CD4-positive, alpha-beta T cell treated with Interleukin-15 for 1 hour (primary cell): Measurements from ENCODE around the gene CYP21A2.
A peak's percentile ranks its signal among the peaks of the same experiment; 100 is the strongest.

Experiments
- DNase-seq: peaks from one replicate; pipeline ENCODE4 v3.0.0-alpha.2; 2020

The CYP21A2 gene

GRCh38 chr6:32084780-32085179 is 46.6 kb downstream of the CYP21A2 start:
- DNase-seq, result no peak

- no peak for DNase-seq
Observed at GRCh38 chr6:32085759-32086459, 47.7 kb downstream of the CYP21A2 start.

GRCh38 chr6:32086661-32087573 is 48.7 kb downstream of the CYP21A2 start:
- DNase-seq, result no peak

- DNase-seq, result peak; percentile 72
Observed at GRCh38 chr6:32087574-32088486, 49.6 kb downstream of the CYP21A2 start.

GRCh38 chr6:32088487-32089049 is 50.4 kb downstream of the CYP21A2 start:
- DNase-seq, result no peak

- DNase-seq, result no peak
Observed at GRCh38 chr6:32089082-32089828, 51.0 kb downstream of the CYP21A2 start.
